ENCODE results near the gene KCNAB1. TPM values are rescaled to one million over a fixed set of nuclear protein-coding genes. Genes with fewer than 3 reads are reported as not detected.

KCNAB1 gene
- total and polyA plus RNA-seq, 8 donors, result 0.76 to 4.9 (median 3.2) TPM

- FAIRE-seq (no peak), DNase-seq (no peak), ATAC-seq (no peak)
- Histone ChIP-seq H3K4me1 (no peaks in the 10 kb centered on the region), H3K9me3 (no peaks in the 10 kb centered on the region), H3K4me3 (no peak overlapping the region), H3K36me3 (no peaks in the 10 kb centered on the region), H3K27ac (no peak overlapping the region), H3K27me3 (no peaks in the 10 kb centered on the region)
- no peak for TF ChIP-seq CTCF (IDR thresholded peaks at IDR 0.05)
- intact Hi-C loops (cut with DNase I), result no loop called here
- WGBS, 2 donors, result 82 to 91% methylated on average over 4 of the region's 4 CpGs
These were observed 239.7 kb downstream of the KCNAB1 start for GRCh38 chr3:156360083-156360482.

- no peak for TF ChIP-seq CTCF (IDR thresholded peaks at IDR 0.05)
- ATAC-seq, result no peak
- no peak overlapping the region for H3K27ac ChIP-seq
- DNase-seq, result no peak
- WGBS, 2 donors, result 48 to 59% methylated on average over 5 of the region's 5 CpGs
- H3K36me3 ChIP-seq, result no peaks in the 10 kb centered on the region
- intact Hi-C loops (cut with DNase I), result no loop called here
- no peaks in the 10 kb centered on the region for H3K9me3 ChIP-seq
- H3K4me3 ChIP-seq, result no peak overlapping the region
- no peaks in the 10 kb centered on the region for H3K4me1 ChIP-seq
- H3K27me3 ChIP-seq, result no peaks in the 10 kb centered on the region
- no peak for FAIRE-seq
These were observed 240.6 kb downstream of the KCNAB1 start for GRCh38 chr3:156360963-156361362.

- H3K4me1 ChIP-seq, result no peaks in the 10 kb centered on the region
- FAIRE-seq, result no peak
- no peaks in the 10 kb centered on the region for H3K9me3 ChIP-seq
- DNase-seq, result no peak
- H3K27me3 ChIP-seq, result peaks cover 0 to 2% (median 0%) of the 10 kb centered on the region in 4 donors
- no peak overlapping the region for H3K4me3 ChIP-seq
- TF ChIP-seq CTCF (IDR thresholded peaks at IDR 0.05), result no peak
- no peaks in the 10 kb centered on the region for H3K36me3 ChIP-seq
- ATAC-seq, result no peak
- H3K27ac ChIP-seq, result no peak overlapping the region
- WGBS, 2 donors, result 55 to 69% methylated on average over 3 of the region's 3 CpGs
- intact Hi-C loops (cut with DNase I), result no loop called here
These were observed 246.2 kb downstream of the KCNAB1 start for GRCh38 chr3:156366559-156366958.

- no peak for TF ChIP-seq CTCF (IDR thresholded peaks at IDR 0.05)
- Histone ChIP-seq H3K27ac (no peak overlapping the region), H3K27me3 (peaks cover 0 to 2% (median 0%) of the 10 kb centered on the region in 4 donors), H3K4me1 (no peaks in the 10 kb centered on the region), H3K9me3 (no peaks in the 10 kb centered on the region), H3K36me3 (no peaks in the 10 kb centered on the region), H3K4me3 (no peak overlapping the region)
- FAIRE-seq (no peak), DNase-seq (no peak), ATAC-seq (no peak)
- intact Hi-C loops (cut with DNase I), result no loop called here
- 54 to 66% methylated on average over 3 of the region's 3 CpGs for WGBS, 2 donors
These were observed 247.8 kb downstream of the KCNAB1 start for GRCh38 chr3:156368189-156368588.

GRCh38 chr3:156371701-156372100 lies 251.3 kb downstream of the KCNAB1 start:
- ATAC-seq (no peak), DNase-seq (no peak), FAIRE-seq (no peak)
- 81 to 83% methylated on average over 6 of the region's 6 CpGs for WGBS, 2 donors
- no peak for TF ChIP-seq CTCF (IDR thresholded peaks at IDR 0.05)
- Histone ChIP-seq H3K9me3 (no peaks in the 10 kb centered on the region), H3K36me3 (no peaks in the 10 kb centered on the region), H3K27me3 (peaks cover 0 to 2% (median 0%) of the 10 kb centered on the region in 4 donors), H3K4me1 (no peaks in the 10 kb centered on the region), H3K4me3 (no peak overlapping the region), H3K27ac (no peak overlapping the region)
- intact Hi-C loops (cut with DNase I), result no loop called here

Measured in pancreas (tissue), 10 donors.